Loucy (cell line): Measurements from ENCODE around the gene SMURF1.

Source experiments
- H2AFZ ChIP-seq: fragments of 200-600 bp; sonication (generic); 2 replicates; pipeline ENCODE4 v1.6.0; 2016; ENCODE audit warnings: antibody characterized with exemption, mild to moderate bottlenecking, low read length, moderate library complexity
- H3F3A ChIP-seq: fragments of 200-600 bp; 2 replicates; pipeline ENCODE4 v1.6.0; 2016; ENCODE audit warnings: antibody characterized with exemption, low read depth, mild to moderate bottlenecking
- H3K27me3 ChIP-seq: fragments of 200-600 bp; sonication (generic); 2 replicates; pipeline ENCODE4 v1.6.1; 2014; ENCODE audit warnings: low read length, mild to moderate bottlenecking; ENCODE audit not compliant: insufficient read depth, poor library complexity, severe bottlenecking
- H3K36me3 ChIP-seq: fragments of 200-600 bp; sonication (generic); 2 replicates; pipeline ENCODE4 v1.6.1; 2016; ENCODE audit warnings: low read length; ENCODE audit not compliant: insufficient read depth
- H3K4me1 ChIP-seq: fragments of 200-600 bp; sonication (generic); 2 replicates; pipeline ENCODE4 v1.5.1; 2014; ENCODE audit warnings: low read length, mild to moderate bottlenecking; ENCODE audit not compliant: insufficient read depth, poor library complexity, severe bottlenecking
- H3K4me2 ChIP-seq: fragments of 200-600 bp; sonication (generic); 2 replicates; pipeline ENCODE4 v1.6.0; 2014; ENCODE audit warnings: antibody characterized with exemption, low read length, low read depth, mild to moderate bottlenecking; ENCODE audit not compliant: poor library complexity, severe bottlenecking
- H3K4me3 ChIP-seq: fragments of 200-600 bp; sonication (generic); 2 replicates; pipeline ENCODE4 v1.5.1; 2014; ENCODE audit warnings: low read length, mild to moderate bottlenecking, mixed read lengths; ENCODE audit not compliant: poor library complexity, severe bottlenecking
- H3K79me2 ChIP-seq: fragments of 200-600 bp; sonication (generic); 2 replicates; pipeline ENCODE4 v1.6.1; 2014; ENCODE audit warnings: low read length; ENCODE audit not compliant: insufficient read depth
- H3K9ac ChIP-seq: fragments of 200-600 bp; sonication (generic); 2 replicates; pipeline ENCODE4 v1.6.0; 2014; ENCODE audit warnings: mild to moderate bottlenecking, low read depth, low read length, moderate library complexity; ENCODE audit not compliant: poor library complexity, severe bottlenecking
- H3K9me2 ChIP-seq: fragments of 200-600 bp; sonication (generic); replicated peaks from 2 replicates; pipeline ENCODE4 v1.6.1; 2016; ENCODE audit warnings: low read depth, low read length, mixed read lengths
- H3K9me3 ChIP-seq: fragments of 200-600 bp; sonication (generic); 2 replicates; pipeline ENCODE4 v1.6.1; 2014; ENCODE audit warnings: mild to moderate bottlenecking, antibody characterized with exemption, low read length, low read depth; ENCODE audit not compliant: insufficient read depth
- H4K20me1 ChIP-seq: fragments of 200-600 bp; sonication (generic); 2 replicates; pipeline ENCODE4 v1.6.0; 2014; ENCODE audit warnings: antibody characterized with exemption, low read length, mild to moderate bottlenecking; ENCODE audit not compliant: insufficient read depth, poor library complexity, severe bottlenecking
- CTCF ChIP-seq: fragments of 200-600 bp; sonication (generic); conservative IDR thresholded peaks from 2 replicates; pipeline ENCODE4 v1.5.1; 2014; ENCODE audit warnings: mild to moderate bottlenecking, antibody characterized with exemption, low read length
- EZH2phosphoT487 ChIP-seq: fragments of 200-600 bp; IDR thresholded peaks from 2 replicates; pipeline ENCODE4 v1.6.1; 2018; ENCODE audit warnings: antibody characterized with exemption, mild to moderate bottlenecking, moderate library complexity, borderline replicate concordance

The SMURF1 gene

GRCh38 chr7:99094401-99094800 is 49.5 kb downstream of the SMURF1 start:
- H3F3A ChIP-seq: no peaks in the 10 kb centered on the region
- H4K20me1 ChIP-seq: peaks cover 6% of the 10 kb centered on the region
- TF ChIP-seq CTCF (no peak), EZH2phosphoT487 (no peak)
- H3K79me2 ChIP-seq: peaks cover 90% of the 10 kb centered on the region
- H3K27me3 ChIP-seq: no peaks in the 10 kb centered on the region
- no peaks in the 10 kb centered on the region for H3K9me2 ChIP-seq
- H3K36me3 ChIP-seq: no peaks in the 10 kb centered on the region
- no peak overlapping the region for H3K4me3 ChIP-seq
- no peak overlapping the region for H2AFZ ChIP-seq
- peaks cover 4% of the 10 kb centered on the region; the same call in 1 of the 2 replicates for H3K9me3 ChIP-seq
- no peaks in the 10 kb centered on the region for H3K4me1 ChIP-seq
- no peak overlapping the region for H3K9ac ChIP-seq
- no peak overlapping the region for H3K4me2 ChIP-seq

- no peak overlapping the region for H2AFZ ChIP-seq
- no peaks in the 10 kb centered on the region for H3K36me3 ChIP-seq
- no peak overlapping the region for H3K9ac ChIP-seq
- H4K20me1 ChIP-seq: peaks cover 6% of the 10 kb centered on the region
- peaks cover 82% of the 10 kb centered on the region for H3K79me2 ChIP-seq
- TF ChIP-seq CTCF (no peak), EZH2phosphoT487 (no peak)
- H3K4me2 ChIP-seq: no peak overlapping the region
- no peak overlapping the region for H3K4me3 ChIP-seq
- H3K9me3 ChIP-seq: no peaks in the 10 kb centered on the region
- no peaks in the 10 kb centered on the region for H3K27me3 ChIP-seq
- H3F3A ChIP-seq: no peaks in the 10 kb centered on the region
- H3K4me1 ChIP-seq: no peaks in the 10 kb centered on the region
- no peaks in the 10 kb centered on the region for H3K9me2 ChIP-seq
Measured at GRCh38 chr7:99092064-99092720, 51.7 kb downstream of the SMURF1 start.

GRCh38 chr7:99090771-99091542 is 53.0 kb downstream of the SMURF1 start:
- H4K20me1 ChIP-seq: peaks cover 6% of the 10 kb centered on the region
- no peak overlapping the region for H3K4me3 ChIP-seq
- TF ChIP-seq EZH2phosphoT487: no peak
- TF ChIP-seq CTCF: no peak
- no peaks in the 10 kb centered on the region for H3F3A ChIP-seq
- no peak overlapping the region for H3K9ac ChIP-seq
- no peaks in the 10 kb centered on the region for H3K36me3 ChIP-seq
- no peaks in the 10 kb centered on the region for H3K9me3 ChIP-seq
- H3K27me3 ChIP-seq: no peaks in the 10 kb centered on the region
- H3K9me2 ChIP-seq: no peaks in the 10 kb centered on the region
- no peak overlapping the region for H2AFZ ChIP-seq
- H3K79me2 ChIP-seq: peaks cover 79% of the 10 kb centered on the region
- no peak overlapping the region for H3K4me2 ChIP-seq
- no peaks in the 10 kb centered on the region for H3K4me1 ChIP-seq
